ENCODE results near the gene PTK7.

The PTK7 gene

GRCh38 chr6:43033496-43034189 lies 42.5 kb upstream of the PTK7 start:
- H3K27me3 ChIP-seq (ENCODE audit: low read depth, low read length), result no peaks in the 10 kb centered on the region
- TF ChIP-seq EZH2phosphoT487 (IDR thresholded peaks at IDR 0.05; ENCODE audit: low read depth), result no peak
- no peak for TF ChIP-seq CTCF (IDR thresholded peaks at IDR 0.05; ENCODE audit: low read depth, low read length)
- no peak overlapping the region for H3K4me2 ChIP-seq (ENCODE audit: low read length)
- H3K9me3 ChIP-seq (ENCODE audit: insufficient read depth, low read length), result no peaks in the 10 kb centered on the region
- H3K9ac ChIP-seq (ENCODE audit: low read length), result no peak overlapping the region
- no peak overlapping the region for H3K27ac ChIP-seq (ENCODE audit: low read length)
- H3K79me2 ChIP-seq (ENCODE audit: low read length), result no peaks in the 10 kb centered on the region
- H2AFZ ChIP-seq (ENCODE audit: low read depth, low read length), result no peak overlapping the region
- peaks cover 64% of the 10 kb centered on the region for H3K36me3 ChIP-seq (replicated peaks; ENCODE audit: low read depth, low read length)
- no peaks in the 10 kb centered on the region for H3K4me1 ChIP-seq (ENCODE audit: low read length)
- no peak overlapping the region for H3K4me3 ChIP-seq (ENCODE audit: low read length)
- H4K20me1 ChIP-seq (ENCODE audit: insufficient read depth, low read length), result no peaks in the 10 kb centered on the region

- no peak overlapping the region for H3K9ac ChIP-seq (ENCODE audit: low read length)
- no peaks in the 10 kb centered on the region for H3K4me1 ChIP-seq (ENCODE audit: low read length)
- H4K20me1 ChIP-seq (ENCODE audit: insufficient read depth, low read length), result no peaks in the 10 kb centered on the region
- H3K27me3 ChIP-seq (ENCODE audit: low read depth, low read length), result no peaks in the 10 kb centered on the region
- H3K4me3 ChIP-seq (ENCODE audit: low read length), result no peak overlapping the region
- no peaks in the 10 kb centered on the region for H3K9me3 ChIP-seq (ENCODE audit: insufficient read depth, low read length)
- TF ChIP-seq CTCF (IDR thresholded peaks at IDR 0.05; ENCODE audit: low read depth, low read length) (no peak), EZH2phosphoT487 (IDR thresholded peaks at IDR 0.05; ENCODE audit: low read depth) (no peak)
- no peak overlapping the region for H2AFZ ChIP-seq (ENCODE audit: low read depth, low read length)
- H3K27ac ChIP-seq (ENCODE audit: low read length), result no peak overlapping the region
- H3K4me2 ChIP-seq (ENCODE audit: low read length), result no peak overlapping the region
- no peaks in the 10 kb centered on the region for H3K79me2 ChIP-seq (ENCODE audit: low read length)
- H3K36me3 ChIP-seq (replicated peaks; ENCODE audit: low read depth, low read length), result peaks cover 65% of the 10 kb centered on the region
These were observed 42.0 kb upstream of the PTK7 start for GRCh38 chr6:43034190-43034525.

GRCh38 chr6:43035495-43036194 lies 40.5 kb upstream of the PTK7 start:
- Histone ChIP-seq H3K9ac (ENCODE audit: low read length) (no peak overlapping the region), H3K4me1 (ENCODE audit: low read length) (no peaks in the 10 kb centered on the region), H4K20me1 (ENCODE audit: insufficient read depth, low read length) (no peaks in the 10 kb centered on the region), H3K36me3 (replicated peaks; ENCODE audit: low read depth, low read length) (peaks cover 57% of the 10 kb centered on the region), H3K79me2 (ENCODE audit: low read length) (no peaks in the 10 kb centered on the region), H3K27ac (ENCODE audit: low read length) (no peak overlapping the region), H3K4me2 (ENCODE audit: low read length) (no peak overlapping the region), H3K9me3 (ENCODE audit: insufficient read depth, low read length) (no peaks in the 10 kb centered on the region), H3K4me3 (ENCODE audit: low read length) (no peak overlapping the region), H3K27me3 (ENCODE audit: low read depth, low read length) (no peaks in the 10 kb centered on the region), H2AFZ (ENCODE audit: low read depth, low read length) (no peak overlapping the region)
- no peak for TF ChIP-seq CTCF (IDR thresholded peaks at IDR 0.05; ENCODE audit: low read depth, low read length)

- H3K79me2 ChIP-seq (ENCODE audit: low read length), result no peaks in the 10 kb centered on the region
- no peaks in the 10 kb centered on the region for H3K27me3 ChIP-seq (ENCODE audit: low read depth, low read length)
- no peaks in the 10 kb centered on the region for H3K9me3 ChIP-seq (ENCODE audit: insufficient read depth, low read length)
- no peak overlapping the region for H3K4me2 ChIP-seq (ENCODE audit: low read length)
- H2AFZ ChIP-seq (ENCODE audit: low read depth, low read length), result no peak overlapping the region
- TF ChIP-seq CTCF (IDR thresholded peaks at IDR 0.05; ENCODE audit: low read depth, low read length) (no peak), EZH2phosphoT487 (IDR thresholded peaks at IDR 0.05; ENCODE audit: low read depth) (no peak)
- H3K9ac ChIP-seq (ENCODE audit: low read length), result no peak overlapping the region
- no peak overlapping the region for H3K27ac ChIP-seq (ENCODE audit: low read length)
- H3K4me1 ChIP-seq (ENCODE audit: low read length), result no peaks in the 10 kb centered on the region
- H3K4me3 ChIP-seq (ENCODE audit: low read length), result no peak overlapping the region
- H3K36me3 ChIP-seq (replicated peaks; ENCODE audit: low read depth, low read length), result peaks cover 57% of the 10 kb centered on the region
- no peaks in the 10 kb centered on the region for H4K20me1 ChIP-seq (ENCODE audit: insufficient read depth, low read length)
These were observed 39.4 kb upstream of the PTK7 start for GRCh38 chr6:43036712-43037111.
